ENCODE data around the gene CROCC2. TPM values are rescaled to one million over a fixed set of nuclear protein-coding genes. Genes with fewer than 3 reads are reported as not detected.

Gene CROCC2
- polyA plus RNA-seq, 1 donor = 0.10 TPM

DNA sequence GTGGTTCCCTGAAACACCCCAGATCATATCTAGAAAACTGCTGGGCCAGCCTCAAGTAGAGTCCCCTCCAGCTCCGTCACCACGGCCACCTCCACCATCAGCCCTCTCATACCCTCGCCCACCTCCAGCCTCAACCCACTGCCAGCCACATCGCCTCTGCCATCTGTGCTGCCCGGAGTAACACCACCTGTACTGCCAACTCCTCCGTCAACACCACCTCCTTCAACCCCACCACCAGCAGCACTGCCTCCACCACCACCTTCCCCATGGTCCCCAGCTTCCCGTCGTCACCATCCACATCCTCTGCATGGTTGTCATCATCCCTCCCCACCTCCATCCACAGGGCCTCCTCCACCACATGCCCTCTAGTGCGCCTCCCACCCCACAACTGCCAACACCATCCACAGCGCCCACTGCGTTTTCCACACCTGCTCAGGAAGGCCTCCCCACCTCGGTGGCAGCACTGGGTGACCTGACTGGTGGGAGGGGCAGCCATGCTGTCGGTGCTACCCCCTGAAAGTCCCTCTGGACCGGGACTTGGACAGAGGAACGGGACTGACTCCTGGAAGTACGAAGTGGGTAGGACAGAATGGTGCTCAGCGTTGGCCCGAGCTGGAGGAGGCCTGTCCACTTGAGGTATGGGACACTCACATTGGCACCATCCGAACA is 93.9 kb downstream of the CROCC2 start:
- no peak for DNase-seq

DNA sequence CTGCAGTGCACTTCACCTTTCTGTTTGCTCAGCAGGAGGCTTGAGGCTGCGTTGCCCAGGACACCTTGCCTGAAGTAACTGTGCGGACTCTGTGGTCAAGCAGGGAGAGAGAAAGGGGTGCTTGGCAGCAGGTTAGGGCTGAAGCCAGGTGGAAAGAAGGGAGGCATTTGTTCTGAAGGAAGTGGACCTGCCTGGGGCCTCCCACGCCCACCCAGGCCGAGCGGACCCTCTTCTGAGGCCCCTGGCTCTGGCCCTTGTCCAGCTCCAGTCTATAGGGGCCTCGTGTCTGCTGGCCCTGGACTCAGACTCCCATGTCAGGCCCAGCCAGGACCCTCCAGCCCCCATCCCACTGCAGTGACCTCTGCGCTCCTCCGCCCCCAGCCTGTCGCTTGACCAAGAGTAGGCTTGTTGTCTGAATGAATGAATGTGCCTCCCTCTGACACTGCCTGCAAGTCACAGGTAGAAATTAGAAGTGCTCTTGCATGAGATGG is 94.7 kb downstream of the CROCC2 start:
- no peak for DNase-seq

DNA sequence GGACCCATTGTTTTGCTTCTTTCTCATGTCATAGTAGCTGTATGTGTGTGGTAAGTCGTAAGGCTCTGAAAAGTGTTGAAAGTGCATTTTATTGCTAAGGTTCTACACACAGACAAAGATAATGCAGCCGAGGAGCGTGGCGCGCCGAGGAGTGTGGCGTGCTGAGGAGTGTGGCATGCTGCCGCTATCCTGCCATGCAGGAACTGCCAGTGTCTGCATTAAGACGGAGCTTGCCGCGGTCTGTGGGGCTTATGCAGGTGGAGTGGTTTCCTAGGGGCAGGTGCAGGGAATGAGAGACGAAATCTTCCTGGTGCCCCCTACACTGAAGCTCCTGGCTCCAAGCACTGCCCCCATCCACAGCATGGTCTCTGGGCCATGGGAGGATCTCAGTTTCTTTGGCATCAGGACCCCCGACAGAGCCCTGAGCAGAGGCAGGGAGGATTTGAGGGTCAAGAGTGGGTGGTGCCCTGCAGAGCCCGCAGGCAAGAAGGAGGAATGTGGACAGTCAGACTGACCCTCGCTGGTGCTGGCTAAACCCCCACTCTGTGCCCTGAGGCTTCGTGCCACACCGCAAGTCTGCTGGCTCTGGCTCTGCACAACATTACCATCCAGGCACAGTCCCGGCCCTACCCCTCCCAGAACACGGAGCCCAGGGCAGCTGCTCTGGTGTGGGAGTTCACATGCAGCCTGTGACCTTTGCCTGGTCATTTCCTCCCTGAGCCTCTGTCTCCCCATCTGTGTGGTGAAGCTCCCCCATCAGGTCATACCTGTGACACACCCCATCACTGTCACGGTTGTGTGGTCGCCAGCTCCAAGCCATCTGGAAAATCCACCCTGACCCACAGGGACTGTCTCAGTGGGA is 95.5 kb downstream of the CROCC2 start:
- no peak for DNase-seq

DNA sequence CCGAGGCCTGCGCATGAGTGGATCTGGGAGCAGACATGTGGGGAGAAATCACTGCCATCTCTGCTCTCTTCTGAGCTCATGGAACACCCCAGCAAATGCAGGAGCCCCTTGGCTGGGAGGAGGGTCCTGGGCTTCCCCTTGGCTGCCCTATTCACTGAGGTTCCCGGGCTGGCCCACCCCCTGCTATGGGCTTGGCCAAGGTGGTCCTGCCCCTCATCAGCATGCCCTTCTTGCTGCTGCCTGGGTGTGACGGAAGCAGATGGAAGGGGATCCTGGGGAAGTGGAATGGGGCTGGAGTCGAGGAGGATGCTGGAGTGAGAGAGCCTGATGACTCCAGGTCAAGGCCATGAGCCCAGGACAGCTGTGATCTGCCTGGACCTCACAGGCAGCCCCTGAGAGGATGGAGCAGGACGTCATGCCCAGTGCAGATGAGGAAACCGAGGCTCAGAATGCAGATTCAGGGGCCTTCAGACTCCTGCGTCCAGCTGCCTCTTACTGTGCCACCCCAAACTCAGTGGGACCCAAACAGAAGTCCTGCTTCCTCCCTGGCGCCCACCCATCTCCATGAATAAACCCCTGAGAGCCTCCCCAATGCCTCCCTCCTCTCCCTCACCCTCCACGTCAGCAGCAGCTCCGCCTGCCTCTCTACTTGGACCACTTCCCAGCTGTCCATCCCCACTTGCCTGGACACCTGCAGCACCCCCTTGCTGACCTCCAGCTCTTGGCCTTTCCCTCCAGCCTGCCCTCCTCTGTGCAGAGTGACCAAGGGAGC is 96.3 kb downstream of the CROCC2 start:
- DNase-seq = no peak

DNA sequence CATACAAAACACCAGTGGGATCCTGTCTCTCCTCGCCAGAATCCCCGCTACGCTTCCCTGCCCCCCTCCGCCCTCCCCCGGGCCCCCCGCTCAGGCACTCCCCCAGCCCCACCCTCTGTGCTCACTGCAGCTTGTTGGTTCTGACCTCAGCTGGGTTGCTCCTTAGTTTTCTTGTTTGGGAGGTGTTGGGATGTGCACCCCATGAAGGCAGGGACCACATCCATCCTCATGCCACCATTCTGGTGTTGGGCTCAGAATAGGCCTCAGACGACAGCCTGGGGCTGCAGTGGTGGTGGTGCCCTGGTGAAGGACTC is 96.9 kb downstream of the CROCC2 start:
- DNase-seq = no peak

DNA sequence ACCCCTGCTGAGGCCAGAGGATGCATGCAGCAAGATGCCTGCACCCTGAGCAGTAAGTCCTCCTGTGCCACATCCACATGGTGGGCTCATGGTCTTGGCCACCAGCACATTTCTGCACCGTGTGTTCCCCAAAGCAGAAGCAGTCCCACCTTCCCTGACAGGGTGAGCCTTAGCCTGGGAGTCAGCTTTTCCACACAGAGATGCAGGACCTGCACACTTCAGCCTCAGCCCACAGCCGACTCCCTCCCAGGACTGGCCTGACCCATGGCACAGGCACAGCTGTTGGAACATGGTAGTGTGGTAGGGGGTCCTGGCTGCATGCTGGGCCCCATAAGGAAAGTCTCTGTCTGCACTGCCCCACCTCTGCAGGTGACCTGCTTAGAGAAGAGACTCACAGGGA is 97.2 kb downstream of the CROCC2 start:
- DNase-seq = no peak

DNA sequence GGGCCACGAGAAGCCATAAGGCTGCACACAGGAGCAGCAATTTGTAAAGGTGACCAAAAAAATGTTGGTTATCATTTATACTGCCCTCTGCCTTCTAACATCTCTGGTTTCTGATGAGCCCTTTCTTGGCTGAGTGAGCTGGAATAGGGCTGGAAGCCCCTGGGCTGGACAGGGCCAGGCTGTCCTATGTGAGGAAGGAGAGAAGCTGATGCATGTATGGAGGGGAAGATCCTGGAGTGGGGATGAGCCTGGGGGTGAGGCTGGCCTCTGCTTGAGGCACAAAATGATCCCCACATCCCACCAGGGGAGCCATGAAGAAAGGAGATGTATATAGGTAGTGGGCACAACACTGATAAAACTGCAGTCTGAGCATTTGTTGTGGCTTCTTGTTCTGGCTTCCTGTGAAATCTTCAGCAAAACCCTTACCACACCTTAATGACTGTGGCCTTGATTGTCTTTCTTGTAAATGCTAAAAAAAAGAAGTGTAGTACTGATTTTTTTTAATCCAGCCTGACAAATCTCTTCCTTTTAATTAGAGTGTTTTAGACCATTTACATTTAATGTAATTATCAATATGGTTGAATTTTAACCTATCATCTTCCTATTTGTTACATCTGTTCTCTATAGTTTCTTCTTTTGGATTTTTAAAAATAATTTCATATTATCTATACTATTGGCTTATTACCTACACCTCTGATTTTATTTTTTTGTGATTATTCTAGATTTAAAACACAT is 97.9 kb downstream of the CROCC2 start:
- DNase-seq = no peak

DNA sequence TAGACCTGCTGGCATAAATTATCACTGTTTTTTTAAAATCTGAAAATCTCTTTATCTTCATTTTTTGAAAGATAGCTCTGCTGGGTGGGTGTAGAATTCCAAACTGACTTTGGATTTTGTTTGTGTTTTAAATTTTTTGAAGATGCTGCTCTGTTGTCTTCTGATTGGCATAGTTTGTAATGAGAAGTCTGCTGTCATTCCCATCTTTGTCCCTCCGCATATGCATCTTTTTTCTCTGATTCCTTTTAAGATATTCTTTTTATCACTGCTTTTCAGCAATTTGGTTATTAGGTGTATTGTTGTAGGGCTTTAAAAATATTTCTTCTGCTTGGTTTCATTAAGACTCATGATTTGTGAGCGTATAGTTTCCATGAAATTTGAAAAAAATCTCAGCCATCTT is 99.4 kb downstream of the CROCC2 start:
- no peak for DNase-seq

DNA sequence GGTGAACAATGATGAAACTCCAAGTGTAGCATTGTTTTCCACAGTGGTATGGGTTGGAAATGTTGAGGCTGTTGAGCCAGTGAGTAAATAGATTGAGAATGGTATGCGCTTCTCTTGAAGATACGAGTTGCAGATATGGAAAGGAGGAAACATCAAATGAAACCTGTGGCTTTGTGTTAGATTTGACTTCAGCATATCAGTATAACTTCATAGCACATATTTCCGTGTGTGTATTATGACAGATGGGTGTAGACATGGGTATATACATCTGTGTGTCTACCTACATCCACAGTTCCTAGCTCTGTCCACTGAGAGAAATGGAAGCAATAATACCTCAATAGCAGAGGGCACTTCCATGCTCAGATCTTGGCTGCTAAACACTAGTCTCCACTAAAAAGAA is 100.3 kb downstream of the CROCC2 start:
- no peak for DNase-seq

DNA sequence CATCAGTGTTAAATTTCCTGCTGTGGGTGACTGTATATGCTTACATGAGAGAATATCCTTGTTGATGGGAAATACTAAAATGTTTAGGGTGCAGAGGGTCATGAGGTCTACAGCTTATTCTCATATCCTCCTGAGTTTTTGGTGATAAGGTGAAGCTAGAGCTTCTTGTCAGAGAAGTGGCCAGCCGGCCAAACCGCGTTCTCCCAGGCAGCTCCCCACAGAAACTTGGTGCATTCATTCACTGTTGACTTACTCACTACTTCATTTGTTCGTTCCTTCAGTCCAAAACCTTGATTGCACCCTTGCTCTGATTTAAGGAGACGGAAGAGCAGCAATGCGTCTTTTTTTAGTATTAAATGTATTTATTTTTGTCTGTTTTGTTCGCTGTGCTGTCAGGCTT is 101.0 kb downstream of the CROCC2 start:
- DNase-seq = no peak

DNA sequence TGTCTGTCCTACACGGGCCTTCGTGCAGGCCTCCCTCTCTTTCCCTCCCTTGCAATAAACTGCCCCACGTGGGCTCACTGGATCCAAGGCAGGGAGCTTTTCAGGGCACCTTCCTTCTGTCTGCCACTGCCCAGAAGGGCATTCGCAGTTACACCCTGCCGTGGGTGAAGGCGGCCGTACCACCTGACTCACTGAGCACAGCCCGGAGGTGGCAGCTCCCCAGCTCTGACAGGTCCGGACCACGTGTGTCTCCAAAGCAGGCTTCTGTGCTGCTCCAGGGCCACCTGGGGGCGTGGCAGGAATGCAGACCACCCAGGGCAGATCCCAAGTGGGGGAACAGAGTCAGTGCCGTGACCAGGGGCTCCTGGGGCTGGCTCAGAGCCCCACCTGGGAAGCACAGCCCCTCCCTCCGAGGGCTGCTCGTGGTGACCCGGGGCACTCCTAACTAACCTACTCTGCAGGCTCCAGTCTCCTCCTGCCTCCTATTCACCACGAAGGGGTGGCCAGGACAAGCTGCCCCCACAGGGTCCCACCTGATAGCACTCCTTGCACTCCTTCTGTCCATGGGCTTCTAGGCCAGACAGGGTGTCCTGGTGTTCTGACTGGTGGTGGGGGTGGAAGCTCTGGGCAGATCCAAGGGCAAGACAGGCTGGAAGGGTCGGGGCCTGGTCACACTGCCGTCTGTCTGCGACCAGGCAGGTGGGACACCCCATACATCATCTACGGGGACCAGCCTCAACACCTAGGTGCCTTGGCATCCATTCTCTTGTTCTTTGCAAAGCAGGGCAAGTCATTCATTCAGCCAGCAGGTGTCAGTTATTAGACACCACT is 102.0 kb downstream of the CROCC2 start:
- DNase-seq = no peak

DNA sequence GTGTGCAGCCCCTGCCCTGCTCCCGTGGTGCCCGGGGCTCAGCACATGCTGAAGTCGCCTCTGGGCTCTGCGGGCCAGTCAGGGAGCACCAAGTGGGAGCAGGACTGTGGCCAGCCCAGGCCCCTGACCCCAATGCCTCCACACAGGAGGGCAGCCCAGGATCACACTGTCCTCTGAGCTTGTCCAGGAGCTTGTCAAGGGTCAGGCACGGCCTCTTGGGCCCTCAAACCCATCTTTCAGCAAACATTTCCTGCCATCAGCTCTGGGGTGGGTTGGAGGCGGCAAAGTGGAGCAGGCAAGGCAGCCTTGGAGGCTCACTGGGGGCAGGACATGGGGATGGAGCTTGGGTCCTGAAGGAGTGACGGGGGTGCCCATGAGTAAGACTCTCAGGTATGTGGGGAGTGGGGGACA is 102.6 kb downstream of the CROCC2 start:
- DNase-seq = no peak

DNA sequence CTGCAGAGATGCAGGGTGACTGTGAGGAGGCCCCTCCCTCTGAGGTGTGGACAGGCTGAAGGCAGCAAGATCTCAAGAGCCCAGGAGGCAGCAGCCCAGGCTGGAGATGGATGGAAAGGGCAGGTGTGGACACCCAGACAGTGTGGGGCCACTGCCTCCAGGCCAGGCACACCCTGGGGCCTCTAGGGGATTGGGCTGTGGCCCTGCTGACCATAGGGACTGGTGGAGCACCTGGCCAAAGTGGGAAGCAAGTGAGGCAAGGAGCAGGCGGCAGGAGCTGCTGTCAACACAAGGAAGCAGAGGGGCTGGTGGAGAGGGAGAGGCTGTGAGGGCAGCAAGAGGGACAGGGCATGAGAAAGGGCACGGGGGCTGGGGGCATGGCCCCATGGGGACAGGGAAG is 103.1 kb downstream of the CROCC2 start:
- no peak for DNase-seq

DNA sequence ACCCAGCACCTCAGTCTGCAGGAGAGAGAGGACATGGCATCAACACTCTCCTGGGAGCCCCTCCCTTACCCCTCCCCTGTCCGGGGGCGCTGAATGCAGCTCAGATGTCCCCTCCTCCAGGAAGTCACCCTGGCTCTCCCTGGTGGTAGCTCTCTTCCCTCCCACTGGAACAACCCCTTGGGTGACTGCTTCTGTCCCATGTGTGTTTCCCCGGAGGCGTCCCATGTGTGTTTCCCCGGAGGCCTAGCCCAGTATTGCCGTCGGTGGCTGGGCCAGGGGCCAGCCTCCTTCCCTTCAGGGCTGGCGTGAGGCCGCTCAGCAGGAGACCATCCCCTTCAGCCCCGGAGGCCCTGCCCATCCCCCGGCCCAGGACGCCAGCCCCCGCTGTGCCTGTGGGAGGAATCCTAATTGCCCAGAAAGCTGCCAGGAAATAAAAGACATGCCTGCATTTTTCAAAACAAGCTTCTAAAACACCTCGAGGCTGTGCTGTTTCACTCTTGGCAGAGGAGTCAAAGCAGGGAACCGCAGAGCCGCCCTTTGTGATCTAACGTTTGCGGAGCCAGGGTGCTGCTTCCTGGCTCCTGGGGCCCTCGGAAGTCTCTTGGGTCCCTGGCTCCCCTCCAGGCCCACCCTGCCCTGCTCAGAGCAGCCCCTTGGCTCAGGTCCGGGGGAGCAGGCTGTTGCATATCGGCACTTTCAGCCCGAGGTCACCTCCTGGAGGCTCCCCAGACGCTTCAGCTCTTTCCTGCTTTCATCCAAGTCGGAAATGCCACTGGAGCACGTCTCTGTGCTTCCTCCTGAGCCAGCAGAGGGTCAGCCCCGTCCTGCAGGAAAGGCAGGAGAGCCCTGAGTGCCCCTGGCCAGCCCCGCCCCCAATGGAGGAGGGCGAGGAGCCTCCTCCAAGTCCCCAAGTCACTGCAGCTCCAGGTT is 103.7 kb downstream of the CROCC2 start:
- peak; percentile 51 for DNase-seq

DNA sequence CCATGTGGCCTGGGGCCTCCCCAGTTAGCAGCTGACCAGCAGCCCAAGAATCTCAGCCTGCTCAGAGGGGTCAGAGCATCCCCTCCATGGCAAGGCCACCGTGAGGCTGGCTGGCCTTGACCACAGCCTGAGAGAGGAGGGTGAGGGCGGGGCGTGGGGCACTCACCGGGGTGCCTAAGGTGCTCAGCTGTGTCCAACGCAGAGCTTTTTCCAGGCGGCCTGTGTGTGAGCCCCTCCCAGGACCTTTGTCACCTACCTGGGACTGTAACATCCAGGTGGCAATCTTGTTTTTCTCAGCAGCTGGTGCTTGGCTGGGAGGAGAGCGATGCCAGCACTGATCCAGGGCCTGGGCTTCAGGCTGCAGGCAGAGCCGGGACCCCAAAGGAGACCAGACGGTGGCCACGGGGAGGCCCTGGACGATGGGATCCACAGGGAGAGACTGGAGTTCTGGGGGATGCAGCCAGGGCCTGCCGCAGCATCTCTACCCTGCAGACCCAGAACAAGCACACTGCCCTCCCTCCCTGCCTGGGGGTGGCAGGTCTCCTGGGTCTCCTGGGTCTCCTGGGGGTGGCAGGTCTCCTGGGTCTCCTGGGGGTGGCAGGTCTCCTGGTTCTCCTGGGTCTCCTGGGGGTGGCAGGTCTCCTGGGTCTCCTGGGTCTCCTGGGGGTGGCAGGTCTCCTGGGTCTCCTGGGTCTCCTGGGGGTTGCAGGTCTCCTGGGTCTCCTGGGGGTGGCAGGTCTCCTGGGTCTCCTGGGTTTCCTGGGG is 104.6 kb downstream of the CROCC2 start:
- no peak for DNase-seq

DNA sequence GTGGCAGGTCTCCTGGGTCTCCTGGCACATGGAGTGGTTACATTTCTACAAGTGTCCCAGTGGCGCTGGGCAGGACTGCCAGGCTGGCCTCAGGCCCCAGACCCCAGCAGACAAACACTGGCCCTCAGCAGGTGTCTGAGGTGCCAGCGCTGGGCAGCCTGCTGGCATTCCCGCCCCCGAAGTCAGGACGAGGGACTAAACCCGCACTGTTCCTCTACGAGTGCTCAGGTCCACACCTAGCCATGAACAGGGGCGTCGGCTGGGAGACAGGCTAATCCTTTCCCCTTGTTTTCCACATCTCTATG is 105.1 kb downstream of the CROCC2 start:
- no peak for DNase-seq

DNA sequence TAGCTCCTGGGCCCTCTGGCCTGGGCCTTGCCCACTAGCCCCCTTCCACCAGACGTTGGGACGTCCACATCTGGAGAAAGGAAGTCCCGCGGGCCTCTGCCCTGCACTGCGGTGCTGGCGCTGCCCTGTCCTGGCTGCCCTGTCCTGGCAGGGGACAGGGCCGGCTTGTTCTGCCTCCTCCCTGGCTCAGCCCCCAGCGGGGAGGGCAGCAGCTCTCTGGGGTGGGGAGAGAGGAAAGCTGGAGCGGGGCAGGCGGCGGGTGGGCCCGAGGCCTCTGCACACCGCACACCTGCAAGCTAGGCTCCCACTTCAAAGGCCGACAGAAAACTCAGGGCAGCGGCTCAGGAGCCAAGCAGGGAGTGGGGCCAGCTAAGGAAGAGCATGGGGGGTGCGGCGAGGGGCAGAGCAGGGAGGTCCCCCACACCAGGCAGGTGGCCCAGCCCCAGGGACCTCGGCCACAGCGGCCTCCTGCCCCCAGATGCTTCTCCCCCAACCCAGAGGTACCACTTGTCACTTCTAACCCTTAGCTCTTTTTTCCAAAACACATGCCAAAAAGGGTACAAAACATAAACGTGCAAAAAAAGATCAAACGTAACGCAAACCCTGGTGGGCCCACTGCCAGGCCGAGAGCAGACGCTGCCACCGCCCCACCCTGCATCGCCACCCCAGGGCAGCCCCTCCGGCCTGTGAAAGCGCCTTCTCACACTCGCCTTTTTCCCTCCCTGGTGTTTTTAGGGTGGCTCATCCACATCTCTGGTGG is 105.8 kb downstream of the CROCC2 start:
- no peak for DNase-seq

DNA sequence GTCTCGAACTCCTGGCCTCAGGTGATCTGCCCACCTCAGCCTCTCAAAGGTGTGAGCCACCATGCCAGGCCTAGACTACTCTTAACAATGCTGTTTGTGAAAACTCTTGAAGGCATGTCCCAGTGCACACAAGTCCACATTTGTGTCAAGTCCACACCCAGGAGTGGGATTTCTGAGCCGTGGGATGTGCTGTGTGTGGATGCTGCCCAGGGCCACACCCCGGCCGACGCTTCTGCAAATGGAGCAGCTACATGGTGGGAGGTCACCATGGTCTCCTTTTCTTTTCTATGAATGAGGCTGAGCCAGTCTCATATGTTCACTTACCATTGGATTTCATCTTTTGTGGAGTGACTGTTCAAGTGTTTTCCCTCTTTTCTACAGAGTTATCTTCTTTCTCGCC is 108.1 kb downstream of the CROCC2 start:
- no peak for DNase-seq

DNA sequence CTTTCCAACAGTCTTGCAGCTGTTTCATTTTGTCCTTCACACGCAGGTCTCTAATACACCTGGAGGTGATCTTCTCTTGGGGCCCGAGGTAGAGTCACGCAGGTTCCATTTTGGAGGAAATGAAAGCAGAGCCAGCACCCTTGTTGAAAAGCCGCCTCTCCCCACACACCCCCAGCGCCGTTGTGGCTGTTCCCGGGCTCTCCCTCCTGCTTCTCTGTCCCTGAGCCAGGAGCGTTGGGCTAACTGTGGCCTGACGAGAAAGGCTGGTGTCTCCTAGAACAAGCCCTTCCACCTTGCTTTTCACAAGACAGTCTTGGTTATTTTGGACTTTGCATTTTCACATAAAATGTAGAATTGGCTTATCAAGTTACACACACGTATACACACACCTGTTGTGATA is 108.6 kb downstream of the CROCC2 start:
- no peak for DNase-seq

All from left kidney (tissue), 2 donors.